Activated CD8-positive, alpha-beta memory T cell treated with anti-CD3 and anti-CD28 coated beads, Interleukin-2, amount 50 U/mL, for 4 hours (primary cell): Measurements from ENCODE around the gene SNX22.

Experiments used
- DNase-seq: peaks from one replicate; pipeline ENCODE4 v3.0.0-alpha.2; 2020

Gene SNX22

GRCh38 chr15:64157599-64158125, 6.1 kb downstream of the SNX22 start:
- no peak for DNase-seq

GRCh38 chr15:64158363-64159134, 7.0 kb downstream of the SNX22 start:
- no peak for DNase-seq

- DNase-seq = no peak
Observed at GRCh38 chr15:64161688-64162477, 10.4 kb downstream of the SNX22 start.

- no peak for DNase-seq
Observed at GRCh38 chr15:64162478-64162868, 10.9 kb downstream of the SNX22 start.

- peak; percentile 97 for DNase-seq
Observed at GRCh38 chr15:64162869-64163658, 11.5 kb downstream of the SNX22 start, which contains the start of gene PPIB. PPIB (minus strand) TSS chr15:64163022; CDS start chr15:64162986, 36 bp downstream.

GRCh38 chr15:64163659-64164362, 12.3 kb downstream of the SNX22 start:
- no peak for DNase-seq

GRCh38 chr15:64164436-64164835, 12.9 kb downstream of the SNX22 start:
- DNase-seq = no peak

- no peak for DNase-seq
Observed at GRCh38 chr15:64166102-64166890, 14.8 kb downstream of the SNX22 start.

GRCh38 chr15:64180235-64180824, 28.8 kb downstream of the SNX22 start:
- no peak for DNase-seq

GRCh38 chr15:64182859-64183370, 31.4 kb downstream of the SNX22 start:
- DNase-seq = no peak

- DNase-seq = no peak
Observed at GRCh38 chr15:64185146-64185911, 33.8 kb downstream of the SNX22 start.

GRCh38 chr15:64187396-64188191, 36.1 kb downstream of the SNX22 start:
- DNase-seq = no peak

- DNase-seq = no peak
Observed at GRCh38 chr15:64191971-64192830, 40.7 kb downstream of the SNX22 start.

- DNase-seq = no peak
Observed at GRCh38 chr15:64193971-64194370, 42.4 kb downstream of the SNX22 start.

- no peak for DNase-seq
Observed at GRCh38 chr15:64197425-64197824, 45.9 kb downstream of the SNX22 start.

GRCh38 chr15:64205202-64205601, 53.7 kb downstream of the SNX22 start:
- no peak for DNase-seq
